Measurements from ENCODE around the gene ERFE. TPM values are rescaled to one million over a fixed set of nuclear protein-coding genes. Genes with fewer than 3 reads are reported as not detected.
"Not testable (repeated sequence)": the region's sequence is repeated elsewhere in the genome, so short reads cannot be mapped to it uniquely, and the experiment has no call there.

Gene ERFE
- total RNA-seq, 1 experiment from 2014 or later = 18.1 TPM

GRCh38 chr2:238169708-238170251 is 11.0 kb downstream of the ERFE start:
- ChIA-PET CTCF (interaction anchor here (0.5 to 1.1 kb wide), 5 partner anchors 9 to 431 kb away, joined by 3 read pairs; no protein-coding TSS in a partner anchor), POLR2A (interaction anchor here (0.7 to 2.1 kb wide), 10 partner anchors 8 to 271 kb away, joined by 3 to 14 read pairs (median 4); partner anchors contain the start of genes ILKAP and SCLY)
- Mint-ChIP-seq H3K27ac (ENCODE audit: low read depth, unreplicated experiment) (peak overlapping the region; percentile 94), H3K36me3 (ENCODE audit: insufficient read depth, unreplicated experiment) (peaks cover 62% of the 10 kb centered on the region), H3K4me3 (ENCODE audit: unreplicated experiment) (peak overlapping the region; percentile 41), H3K27me3 (ENCODE audit: insufficient read depth, unreplicated experiment) (no peaks in the 10 kb centered on the region), H3K4me1 (ENCODE audit: insufficient read depth, unreplicated experiment) (peaks cover 25% of the 10 kb centered on the region), H3K9me3 (ENCODE audit: unreplicated experiment) (no peaks in the 10 kb centered on the region)
- intact Hi-C loops (cut with micrococcal nuclease) = no loop called here
- no peak for TF ChIP-seq CTCF (IDR thresholded peaks at IDR 0.05; ENCODE audit: unreplicated experiment)
- no TSS peak for BruUV-seq (replicated peaks)
- DNase-seq (ENCODE audit: unreplicated experiment) = peak; percentile 96

- BruUV-seq (replicated peaks) = no TSS peak
- ChIA-PET CTCF (interaction anchor here (0.5 to 0.9 kb wide), 4 partner anchors 10 to 431 kb away, joined by 3 read pairs; no protein-coding TSS in a partner anchor), POLR2A (interaction anchor here (1.0 to 2.1 kb wide), 7 partner anchors 15 to 202 kb away, joined by 3 to 14 read pairs (median 5); partner anchors contain the start of genes ILKAP and SCLY)
- no peaks in the 10 kb centered on the region for H3K9me3 Mint-ChIP-seq (ENCODE audit: unreplicated experiment)
- intact Hi-C loops (cut with micrococcal nuclease) = no loop called here
- H3K27ac Mint-ChIP-seq (ENCODE audit: low read depth, unreplicated experiment) = peak overlapping the region; percentile 94
- peaks cover 25% of the 10 kb centered on the region for H3K4me1 Mint-ChIP-seq (ENCODE audit: insufficient read depth, unreplicated experiment)
- H3K36me3 Mint-ChIP-seq (ENCODE audit: insufficient read depth, unreplicated experiment) = peaks cover 69% of the 10 kb centered on the region
- H3K27me3 Mint-ChIP-seq (ENCODE audit: insufficient read depth, unreplicated experiment) = no peaks in the 10 kb centered on the region
- DNase-seq (ENCODE audit: unreplicated experiment) = no peak
- TF ChIP-seq CTCF (IDR thresholded peaks at IDR 0.05; ENCODE audit: unreplicated experiment) = no peak
- H3K4me3 Mint-ChIP-seq (ENCODE audit: unreplicated experiment) = no peak overlapping the region
Measured at GRCh38 chr2:238170386-238171071, 11.8 kb downstream of the ERFE start.

- H3K27ac Mint-ChIP-seq (ENCODE audit: low read depth, unreplicated experiment); H3K27me3 Mint-ChIP-seq (ENCODE audit: insufficient read depth, unreplicated experiment); H3K4me3 Mint-ChIP-seq (ENCODE audit: unreplicated experiment); H3K9me3 Mint-ChIP-seq (ENCODE audit: unreplicated experiment); BruUV-seq (replicated peaks); intact Hi-C loops (cut with micrococcal nuclease); DNase-seq (ENCODE audit: unreplicated experiment): not testable (repeated sequence)
- POLR2A ChIA-PET = interaction anchor here (1.9 to 2.1 kb wide), 3 partner anchors 29 to 110 kb away, joined by 5 to 14 read pairs (median 14); partner anchors contain the start of genes ILKAP and SCLY
- CTCF ChIA-PET = interaction anchor here (0.7 kb wide), 1 partner anchor 24 kb away, joined by 3 read pairs; no protein-coding TSS in a partner anchor
- H3K4me1 Mint-ChIP-seq (ENCODE audit: insufficient read depth, unreplicated experiment) = peaks cover 25% of the 10 kb centered on the region
- H3K36me3 Mint-ChIP-seq (ENCODE audit: insufficient read depth, unreplicated experiment) = peaks cover 75% of the 10 kb centered on the region
Measured at GRCh38 chr2:238171072-238171431, 12.3 kb downstream of the ERFE start.

- POLR2A ChIA-PET = no interaction called here
- intact Hi-C loops (cut with micrococcal nuclease) = no loop called here
- DNase-seq (ENCODE audit: unreplicated experiment) = no peak
- Mint-ChIP-seq H3K4me1 (ENCODE audit: insufficient read depth, unreplicated experiment) (peaks cover 25% of the 10 kb centered on the region), H3K4me3 (ENCODE audit: unreplicated experiment) (no peak overlapping the region), H3K27ac (ENCODE audit: low read depth, unreplicated experiment) (peak overlapping the region; percentile 51), H3K9me3 (ENCODE audit: unreplicated experiment) (no peaks in the 10 kb centered on the region), H3K27me3 (ENCODE audit: insufficient read depth, unreplicated experiment) (no peaks in the 10 kb centered on the region), H3K36me3 (ENCODE audit: insufficient read depth, unreplicated experiment) (peaks cover 81% of the 10 kb centered on the region)
- CTCF ChIA-PET = interaction anchor here (0.6 kb wide), 1 partner anchor 68 kb away, joined by 4 read pairs; no protein-coding TSS in a partner anchor
- BruUV-seq (replicated peaks) = no TSS peak
- no peak for TF ChIP-seq CTCF (IDR thresholded peaks at IDR 0.05; ENCODE audit: unreplicated experiment)
Measured at GRCh38 chr2:238171575-238172187, 12.9 kb downstream of the ERFE start.
